Panc1 (cell line): ENCODE results near the gene TMEM185B.
"Not testable (repeated sequence)": the region's sequence is repeated elsewhere in the genome, so short reads cannot be mapped to it uniquely, and the experiment has no call there.

ENCODE experiments used
- CTCF ChIP-seq: fragments of 450-650 bp; IDR thresholded peaks from 2 replicates; pipeline ENCODE4 v1.5.1; 2017; ENCODE audit warnings: mild to moderate bottlenecking
- POLR2AphosphoS5 ChIP-seq: IDR thresholded peaks from 2 replicates; pipeline ENCODE4 v1.6.1; 2012; ENCODE audit warnings: mild to moderate bottlenecking, low read depth, low read length, moderate library complexity
- TF ChIP-seq, protein P1 (sequence below), 2 experiments: IDR thresholded peaks; 2 replicates each; pipeline ENCODE4 v1.6.1; 2011 to 2012; ENCODE audit warnings: low read depth in 2 of 2, control low read depth in 1 of 2, low read length in 1 of 2, mild to moderate bottlenecking in 1 of 2, moderate library complexity in 1 of 2; ENCODE audit not compliant: insufficient read depth in 1 of 2

DNA sequence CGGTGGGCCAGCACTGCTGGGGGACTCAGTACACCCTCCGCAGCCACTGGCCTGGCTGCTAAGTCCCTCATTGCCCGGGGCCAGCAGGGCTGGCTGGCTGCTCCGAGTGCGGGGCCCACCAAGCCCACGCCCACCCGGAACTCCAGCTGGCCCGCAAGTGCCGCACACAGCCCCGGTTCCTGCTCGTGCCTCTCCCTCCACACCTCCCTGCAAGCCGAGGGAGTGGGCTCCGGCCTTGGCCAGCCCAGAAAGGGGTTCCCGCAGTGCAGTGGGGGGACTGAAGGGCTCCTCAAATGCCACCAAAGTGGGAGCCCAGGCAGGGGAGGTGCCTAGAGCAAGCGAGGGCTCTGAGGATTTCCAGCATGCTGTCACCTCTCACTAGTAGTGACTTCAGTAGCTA, 36.7 kb upstream of the TMEM185B start:
- TF ChIP-seq CTCF, POLR2AphosphoS5: not testable (repeated sequence)
- TF ChIP-seq, protein P1, sequence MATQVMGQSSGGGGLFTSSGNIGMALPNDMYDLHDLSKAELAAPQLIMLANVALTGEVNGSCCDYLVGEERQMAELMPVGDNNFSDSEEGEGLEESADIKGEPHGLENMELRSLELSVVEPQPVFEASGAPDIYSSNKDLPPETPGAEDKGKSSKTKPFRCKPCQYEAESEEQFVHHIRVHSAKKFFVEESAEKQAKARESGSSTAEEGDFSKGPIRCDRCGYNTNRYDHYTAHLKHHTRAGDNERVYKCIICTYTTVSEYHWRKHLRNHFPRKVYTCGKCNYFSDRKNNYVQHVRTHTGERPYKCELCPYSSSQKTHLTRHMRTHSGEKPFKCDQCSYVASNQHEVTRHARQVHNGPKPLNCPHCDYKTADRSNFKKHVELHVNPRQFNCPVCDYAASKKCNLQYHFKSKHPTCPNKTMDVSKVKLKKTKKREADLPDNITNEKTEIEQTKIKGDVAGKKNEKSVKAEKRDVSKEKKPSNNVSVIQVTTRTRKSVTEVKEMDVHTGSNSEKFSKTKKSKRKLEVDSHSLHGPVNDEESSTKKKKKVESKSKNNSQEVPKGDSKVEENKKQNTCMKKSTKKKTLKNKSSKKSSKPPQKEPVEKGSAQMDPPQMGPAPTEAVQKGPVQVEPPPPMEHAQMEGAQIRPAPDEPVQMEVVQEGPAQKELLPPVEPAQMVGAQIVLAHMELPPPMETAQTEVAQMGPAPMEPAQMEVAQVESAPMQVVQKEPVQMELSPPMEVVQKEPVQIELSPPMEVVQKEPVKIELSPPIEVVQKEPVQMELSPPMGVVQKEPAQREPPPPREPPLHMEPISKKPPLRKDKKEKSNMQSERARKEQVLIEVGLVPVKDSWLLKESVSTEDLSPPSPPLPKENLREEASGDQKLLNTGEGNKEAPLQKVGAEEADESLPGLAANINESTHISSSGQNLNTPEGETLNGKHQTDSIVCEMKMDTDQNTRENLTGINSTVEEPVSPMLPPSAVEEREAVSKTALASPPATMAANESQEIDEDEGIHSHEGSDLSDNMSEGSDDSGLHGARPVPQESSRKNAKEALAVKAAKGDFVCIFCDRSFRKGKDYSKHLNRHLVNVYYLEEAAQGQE (IDR thresholded peaks at IDR 0.05; ENCODE audit: insufficient read depth in 1 of 2, low read depth in 2 of 2, low read length in 1 of 2), result not testable (repeated sequence)
